ENCODE results near the gene TNFRSF6B. TPM values are rescaled to one million over a fixed set of nuclear protein-coding genes. Genes with fewer than 3 reads are reported as not detected.
"Not testable (repeated sequence)": the region's sequence is repeated elsewhere in the genome, so short reads cannot be mapped to it uniquely, and the experiment has no call there.

Gene TNFRSF6B
- total RNA-seq, 1 donor from 2014 or later = 5.2 TPM

DNA sequence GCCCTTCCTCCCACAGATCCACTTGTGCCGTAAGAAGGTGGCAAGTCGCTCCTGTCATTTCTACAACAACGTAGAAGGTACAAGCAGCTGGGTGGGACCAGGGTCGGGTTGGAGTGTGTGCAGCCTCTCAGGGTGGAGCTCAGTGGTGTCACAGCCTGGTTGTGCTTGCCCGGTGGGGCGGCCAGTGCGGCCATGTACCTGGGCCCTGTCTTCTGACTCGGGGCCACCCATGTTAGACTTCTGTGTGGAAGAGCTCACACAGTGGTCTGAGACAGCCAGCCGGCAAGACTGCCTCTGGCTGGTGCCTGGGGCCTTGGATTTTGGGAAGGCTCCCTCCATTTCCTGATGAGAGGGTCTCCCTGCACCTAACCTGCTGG lies 33.7 kb upstream of the TNFRSF6B start:
- DNase-seq (ENCODE audit: low read depth) = no peak

DNA sequence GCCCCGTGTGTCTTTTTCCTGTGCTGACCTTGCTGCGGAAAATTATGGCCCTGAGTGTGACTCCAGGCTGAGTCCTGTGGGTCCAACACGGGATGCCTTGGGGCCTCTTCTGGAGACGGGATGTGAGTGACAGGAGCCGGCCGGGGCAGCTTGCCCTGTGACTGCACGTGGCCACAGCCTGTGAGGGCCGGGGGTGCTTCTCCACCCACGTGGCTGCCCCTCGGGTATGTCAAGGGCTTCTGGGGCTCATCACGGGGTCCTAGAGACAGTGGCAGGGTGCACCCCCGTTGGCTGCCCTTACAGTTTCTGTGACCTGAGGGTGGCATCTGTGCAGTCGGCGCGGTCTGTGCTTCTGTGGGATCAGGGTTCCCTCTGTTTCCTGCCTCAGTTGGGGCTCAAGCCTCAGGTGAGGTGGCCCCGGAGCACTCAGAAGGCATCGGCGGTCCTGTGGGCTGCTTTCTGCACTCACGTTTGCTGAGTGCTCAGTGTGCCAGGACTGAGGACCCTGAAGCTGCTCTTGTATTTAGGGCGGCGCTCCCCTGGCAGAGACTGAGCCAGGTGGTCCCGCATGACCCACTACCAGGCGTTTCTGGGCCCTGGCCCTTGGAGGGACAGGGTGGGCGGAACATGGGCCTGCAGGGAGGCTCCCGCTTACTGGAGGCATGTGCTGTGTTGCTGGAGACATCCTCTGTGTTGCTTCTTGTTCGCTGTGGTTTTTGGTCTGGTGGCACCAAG lies 33.0 kb upstream of the TNFRSF6B start:
- no peak for DNase-seq (ENCODE audit: low read depth)

DNA sequence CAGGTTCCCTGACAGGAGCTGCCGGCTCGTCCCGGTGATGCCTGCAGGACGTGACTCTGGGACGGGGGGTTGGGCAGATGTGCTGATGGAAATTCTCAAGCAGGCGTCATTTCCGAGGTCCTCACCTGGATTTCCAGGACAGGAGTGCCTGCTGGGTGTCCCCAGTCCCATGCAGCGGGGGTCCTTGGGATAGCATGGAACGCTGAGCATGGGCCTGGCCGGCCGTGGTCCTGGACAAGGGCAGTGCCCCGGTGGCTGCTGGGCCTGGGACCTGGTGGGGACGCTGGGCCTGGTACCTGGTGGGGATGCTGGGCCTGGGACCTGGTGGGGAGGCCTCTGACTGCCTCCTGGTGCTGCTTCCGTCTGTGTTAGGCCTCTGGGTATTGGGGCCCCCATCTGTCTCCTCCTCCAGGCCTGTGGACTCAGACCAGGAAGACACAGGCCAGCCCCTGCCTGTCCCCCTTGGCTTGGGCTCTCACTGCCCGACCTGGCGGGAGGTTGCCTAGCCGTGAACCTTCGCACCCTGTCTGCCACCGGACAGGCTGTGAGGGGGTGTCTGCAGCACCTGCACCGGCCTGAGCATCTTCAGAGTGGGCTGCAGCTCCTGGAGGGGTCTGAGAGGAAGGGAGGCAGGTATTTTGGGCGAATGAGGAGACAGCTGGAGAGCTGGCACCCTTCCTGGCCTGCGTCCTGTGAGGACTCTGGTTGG lies 32.2 kb upstream of the TNFRSF6B start:
- no peak for DNase-seq (ENCODE audit: low read depth)

DNA sequence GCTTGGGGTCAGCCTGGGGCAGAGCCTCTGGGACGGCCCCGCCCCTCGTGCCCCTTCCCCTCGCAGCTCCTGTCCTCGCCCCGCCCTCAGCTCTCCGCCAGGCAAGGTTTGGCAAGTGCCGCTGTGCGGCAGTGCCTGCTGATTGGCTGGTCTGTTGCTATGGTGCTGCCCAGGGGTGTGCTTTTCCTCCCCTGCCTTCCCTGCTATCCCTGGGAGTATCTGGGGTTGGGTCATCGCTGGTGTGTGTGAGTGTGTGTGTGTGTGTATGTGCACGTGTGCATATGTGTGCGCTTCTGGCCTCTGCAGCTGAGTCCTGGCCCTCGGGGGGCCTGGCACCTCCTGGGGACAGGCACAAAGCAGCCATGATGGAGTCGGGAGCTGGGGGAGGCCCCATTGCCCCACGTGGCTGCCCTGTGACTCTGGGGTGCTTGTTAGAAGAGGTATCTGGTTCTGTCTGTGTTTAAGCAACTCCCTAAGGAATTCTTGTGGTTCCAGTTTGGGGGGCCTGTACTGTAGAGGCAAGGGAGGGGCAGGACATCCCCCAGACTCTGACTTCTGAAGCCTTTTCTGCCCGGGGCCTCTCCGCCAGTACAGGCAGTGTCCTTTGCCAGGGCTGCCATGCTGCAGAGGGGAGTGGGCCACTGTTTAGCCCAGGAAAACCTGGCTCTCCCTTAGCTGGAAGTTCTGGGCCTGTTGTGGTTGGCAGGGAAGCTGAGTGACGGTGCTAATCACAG lies 31.4 kb upstream of the TNFRSF6B start:
- DNase-seq (ENCODE audit: low read depth) = no peak

DNA sequence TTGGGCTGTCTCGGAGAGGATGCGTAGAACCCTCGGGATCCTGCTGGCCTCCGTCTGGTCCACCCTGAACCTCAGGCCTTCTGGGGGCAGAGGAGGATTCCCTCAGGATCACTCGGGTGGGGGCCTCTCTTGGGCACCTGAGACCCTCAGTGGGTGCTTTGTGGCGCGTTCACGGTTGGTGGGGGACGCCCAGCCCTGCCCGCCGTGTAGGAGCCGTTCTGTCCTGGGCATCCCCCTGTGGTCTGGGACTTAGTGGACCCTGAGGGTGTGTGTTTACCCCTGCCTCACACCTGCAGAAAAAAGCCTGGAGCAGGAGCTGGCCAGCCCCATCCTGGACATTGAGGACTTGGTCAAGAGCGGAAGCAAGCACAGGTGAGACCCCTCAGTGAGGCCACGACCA lies 30.7 kb upstream of the TNFRSF6B start:
- no peak for DNase-seq (ENCODE audit: low read depth)

DNA sequence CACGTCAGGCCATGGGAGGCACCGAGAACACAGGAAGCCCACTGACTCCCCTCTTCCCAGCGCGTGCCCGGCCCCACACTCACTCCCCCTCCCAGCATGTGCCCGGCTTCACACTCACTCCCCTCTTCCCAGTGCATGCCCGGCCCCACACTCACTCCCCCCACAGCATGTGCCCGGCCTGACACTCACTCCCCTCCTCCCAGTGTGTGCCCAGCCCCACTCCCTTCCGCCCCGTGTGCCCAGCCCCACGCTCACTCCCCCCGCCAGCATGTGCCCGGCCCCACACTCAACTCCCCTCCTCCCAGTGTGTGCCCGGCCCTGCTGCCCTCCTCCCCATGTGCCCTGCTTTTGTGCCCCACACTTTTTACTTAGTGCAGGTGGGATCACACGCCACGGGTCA lies 28.6 kb upstream of the TNFRSF6B start:
- no peak for DNase-seq (ENCODE audit: low read depth)

DNA sequence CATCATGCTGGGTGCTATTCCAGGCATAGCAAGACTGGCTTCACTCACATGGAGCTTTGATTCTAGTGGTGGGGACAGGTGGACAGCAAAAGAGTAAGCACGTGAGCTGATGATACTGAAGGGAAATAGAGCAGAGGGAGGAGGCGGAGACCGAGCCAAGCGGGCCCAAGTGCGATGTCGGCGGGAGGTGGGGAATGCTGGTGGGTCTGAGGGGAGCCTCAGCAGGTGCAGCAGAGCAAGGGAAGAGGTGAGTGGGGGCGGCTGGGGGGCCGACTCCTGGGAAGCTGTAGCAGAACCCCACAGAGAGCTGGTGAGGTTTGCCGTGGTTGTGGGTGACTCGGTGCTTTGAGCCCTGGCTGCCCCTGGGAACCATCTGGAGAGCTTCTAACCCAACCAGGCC lies 28.1 kb upstream of the TNFRSF6B start:
- no peak for DNase-seq (ENCODE audit: low read depth)

DNA sequence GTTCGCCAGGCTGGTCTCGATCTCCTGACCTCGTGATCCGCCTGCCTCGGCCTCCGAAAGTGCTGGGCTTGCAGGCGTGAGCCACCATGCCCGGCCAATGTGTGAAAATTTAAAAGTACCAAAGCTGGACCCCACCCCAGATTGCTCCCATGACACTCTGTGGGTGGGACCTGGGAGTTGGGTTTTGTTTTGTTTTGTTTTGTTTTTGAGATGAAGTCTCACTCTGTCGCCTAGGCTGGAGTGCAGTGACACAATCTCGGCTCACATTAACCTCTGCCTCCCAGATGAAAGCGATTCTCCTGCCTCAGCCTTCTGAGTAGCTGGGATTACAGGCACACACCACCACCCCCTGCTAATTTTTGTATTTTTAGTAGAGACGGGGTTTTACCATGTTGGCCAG lies 24.8 kb upstream of the TNFRSF6B start:
- not testable (repeated sequence) for DNase-seq (ENCODE audit: low read depth)

DNA sequence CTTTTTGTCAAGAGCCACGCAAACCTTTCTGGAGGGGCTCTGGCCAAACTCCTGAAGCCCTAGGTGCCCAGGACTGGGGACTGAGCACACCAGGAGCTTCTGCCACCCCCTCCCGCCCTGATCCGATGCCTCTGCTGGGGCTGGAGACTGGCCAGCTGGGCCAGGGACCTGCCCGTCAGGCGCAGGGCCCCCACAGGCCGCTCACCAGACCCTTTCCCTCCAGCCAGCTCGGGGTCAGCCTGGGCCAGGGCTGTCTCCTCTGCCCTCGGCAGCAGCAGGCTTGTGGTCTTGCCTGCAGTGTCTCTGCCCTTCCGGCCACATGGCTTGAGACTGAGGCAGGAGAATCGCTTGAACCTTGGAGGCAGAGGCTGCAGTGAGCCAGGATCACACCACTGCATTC lies 23.8 kb upstream of the TNFRSF6B start:
- no peak for DNase-seq (ENCODE audit: low read depth)

DNA sequence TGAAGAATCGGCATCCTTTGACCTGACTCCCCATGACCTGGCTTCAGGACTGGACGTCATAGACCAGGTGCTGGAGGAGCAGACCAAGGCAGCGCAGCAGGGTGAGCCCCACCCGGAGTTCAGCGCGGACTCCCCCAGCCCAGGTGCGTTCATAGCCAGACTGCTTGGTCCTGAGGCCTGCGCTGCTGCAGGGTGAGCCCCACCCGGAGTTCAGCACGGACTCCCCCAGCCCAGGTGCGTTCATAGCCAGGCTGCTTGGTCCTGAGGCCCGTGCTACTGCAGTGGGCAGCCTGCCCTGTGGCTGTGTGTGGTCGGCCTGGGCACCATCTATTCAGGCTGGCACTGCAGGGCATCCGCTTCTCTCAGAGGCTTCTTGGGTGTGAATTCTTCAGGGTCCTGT lies 22.5 kb upstream of the TNFRSF6B start:
- DNase-seq (ENCODE audit: low read depth) = no peak

DNA sequence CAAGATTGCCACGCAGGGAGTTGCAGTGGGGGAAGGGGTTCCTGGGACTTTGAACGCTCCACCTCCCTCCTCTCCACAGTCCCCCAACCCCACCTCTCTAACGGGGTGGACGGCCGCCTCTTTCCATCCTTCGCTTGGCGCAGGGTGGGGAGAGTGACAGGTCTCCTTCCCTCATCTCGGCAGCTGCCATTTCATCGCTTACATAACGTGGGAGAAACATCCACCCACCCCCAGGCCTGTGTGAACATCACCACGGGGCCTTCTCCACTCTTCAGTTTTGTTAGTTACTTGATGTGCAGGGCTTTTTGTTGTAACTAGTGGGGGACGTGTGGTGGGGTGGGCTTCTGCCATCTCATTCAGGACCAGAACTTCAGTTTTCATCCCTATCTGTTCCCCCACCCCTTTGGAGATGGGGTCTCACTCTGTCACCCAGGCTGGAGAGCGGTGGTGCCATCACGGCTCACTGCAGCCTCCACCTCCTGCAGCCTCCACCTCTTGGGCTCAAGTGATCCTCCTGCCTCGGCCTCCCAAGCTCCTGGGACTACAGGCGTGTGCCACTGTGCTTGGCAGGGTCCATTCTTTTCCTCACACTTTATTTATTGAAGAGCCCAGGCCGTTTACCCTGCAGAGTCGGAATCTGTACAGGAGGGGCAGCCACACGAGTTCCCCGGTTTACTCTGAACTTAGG lies 20.6 kb upstream of the TNFRSF6B start:
- no peak for DNase-seq (ENCODE audit: low read depth)

DNA sequence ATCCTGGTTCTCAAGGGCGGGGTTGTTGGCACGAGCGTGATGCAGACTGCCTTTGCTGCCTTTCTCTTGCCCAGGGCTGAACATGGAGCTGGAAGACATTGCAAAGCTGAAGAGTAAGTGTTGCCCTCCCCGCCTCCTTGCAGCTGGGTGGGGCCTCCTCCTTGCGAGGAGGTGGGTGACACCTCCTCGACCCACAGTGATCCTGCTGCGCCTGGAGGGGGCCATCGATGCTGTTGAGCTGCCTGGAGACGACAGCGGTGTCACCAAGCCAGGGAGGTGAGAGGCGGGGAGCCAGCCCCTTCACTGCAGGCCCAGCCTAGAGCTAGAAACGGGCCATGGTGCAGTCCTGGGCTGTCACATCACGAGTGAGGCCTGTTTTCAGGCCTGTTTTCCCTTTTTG lies 18.4 kb upstream of the TNFRSF6B start:
- DNase-seq (ENCODE audit: low read depth) = no peak

DNA sequence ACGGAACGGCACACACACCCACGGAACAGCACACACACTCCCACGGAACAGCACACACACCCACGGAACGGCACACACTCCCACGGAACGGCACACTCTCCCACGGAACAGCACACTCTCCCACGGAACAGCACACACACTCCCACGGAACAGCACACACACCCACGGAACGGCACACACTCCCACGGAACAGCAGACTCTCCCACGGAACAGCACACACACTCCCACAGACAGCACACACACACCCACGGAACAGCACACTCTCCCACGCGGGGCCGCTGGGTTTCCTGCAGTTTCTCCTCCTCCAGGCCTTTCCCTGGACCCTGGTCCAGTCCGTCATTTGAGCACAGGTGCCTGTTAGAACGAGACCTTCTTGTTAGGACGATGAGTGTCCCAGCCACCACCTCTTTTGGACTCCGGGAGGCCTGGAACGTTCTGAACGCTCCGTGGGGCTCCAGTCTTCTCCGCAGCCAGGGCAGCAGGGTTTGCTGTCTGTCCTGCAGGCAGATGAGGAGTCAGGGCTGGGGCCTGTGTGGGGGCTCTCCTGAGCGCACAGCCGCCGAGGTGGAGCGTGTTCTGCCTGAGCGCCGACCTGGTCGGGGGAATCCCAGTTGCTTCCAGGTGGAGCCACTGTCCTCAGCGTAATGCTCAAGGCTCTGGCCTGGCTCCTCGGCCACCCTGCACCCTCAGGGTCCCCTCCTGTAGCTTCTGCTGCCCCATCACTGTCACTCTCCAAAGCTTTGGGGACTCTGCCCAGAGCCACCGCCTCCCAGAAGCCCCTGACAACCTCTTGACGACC lies 17.6 kb upstream of the TNFRSF6B start:
- DNase-seq (ENCODE audit: low read depth) = no peak

DNA sequence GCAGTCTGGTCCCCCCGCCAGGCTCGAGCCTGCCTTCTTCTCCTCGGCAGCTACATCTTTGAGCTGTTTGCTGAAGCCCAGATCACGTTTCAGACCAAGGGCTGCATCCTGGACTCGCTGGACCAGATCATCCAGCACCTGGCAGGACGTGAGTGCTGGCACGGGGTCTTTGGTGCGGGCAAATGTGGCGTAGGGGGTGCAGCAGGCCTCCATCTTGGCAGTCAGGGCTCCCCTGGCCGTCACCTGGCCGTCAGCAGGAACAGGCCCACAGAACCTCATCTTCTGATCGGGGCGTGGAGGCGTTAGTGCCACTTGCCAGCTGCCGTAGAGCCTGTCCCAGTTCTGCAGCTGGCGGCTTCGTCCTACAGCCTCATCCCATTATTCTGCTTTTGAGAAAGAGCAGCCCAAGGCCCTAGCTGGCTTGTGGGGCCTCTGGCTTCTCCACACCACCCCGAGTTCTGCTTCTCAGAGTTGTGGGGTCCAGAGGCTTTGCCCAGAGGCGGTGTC lies 16.6 kb upstream of the TNFRSF6B start:
- DNase-seq (ENCODE audit: low read depth) = no peak

DNA sequence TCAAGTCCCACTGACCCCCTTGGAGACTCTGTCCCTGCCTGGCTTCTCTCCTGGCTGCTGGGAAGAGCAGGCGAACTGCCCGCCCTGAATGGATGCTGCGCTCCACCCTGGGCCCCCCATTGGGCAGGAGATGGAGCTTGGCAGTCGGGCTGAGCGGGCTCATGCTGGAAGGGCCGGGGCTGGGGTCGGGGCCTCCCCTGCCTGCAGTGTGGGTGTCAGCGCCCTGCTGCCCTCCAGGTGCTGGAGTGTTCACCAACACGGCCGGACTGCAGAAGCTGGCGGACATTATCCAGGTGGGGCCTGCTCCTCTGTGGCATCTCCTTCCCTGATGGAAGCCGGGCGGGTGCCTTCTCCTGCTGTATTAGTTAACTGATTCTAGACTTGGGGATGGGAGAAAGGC lies 16.0 kb upstream of the TNFRSF6B start:
- no peak for DNase-seq (ENCODE audit: low read depth)

DNA sequence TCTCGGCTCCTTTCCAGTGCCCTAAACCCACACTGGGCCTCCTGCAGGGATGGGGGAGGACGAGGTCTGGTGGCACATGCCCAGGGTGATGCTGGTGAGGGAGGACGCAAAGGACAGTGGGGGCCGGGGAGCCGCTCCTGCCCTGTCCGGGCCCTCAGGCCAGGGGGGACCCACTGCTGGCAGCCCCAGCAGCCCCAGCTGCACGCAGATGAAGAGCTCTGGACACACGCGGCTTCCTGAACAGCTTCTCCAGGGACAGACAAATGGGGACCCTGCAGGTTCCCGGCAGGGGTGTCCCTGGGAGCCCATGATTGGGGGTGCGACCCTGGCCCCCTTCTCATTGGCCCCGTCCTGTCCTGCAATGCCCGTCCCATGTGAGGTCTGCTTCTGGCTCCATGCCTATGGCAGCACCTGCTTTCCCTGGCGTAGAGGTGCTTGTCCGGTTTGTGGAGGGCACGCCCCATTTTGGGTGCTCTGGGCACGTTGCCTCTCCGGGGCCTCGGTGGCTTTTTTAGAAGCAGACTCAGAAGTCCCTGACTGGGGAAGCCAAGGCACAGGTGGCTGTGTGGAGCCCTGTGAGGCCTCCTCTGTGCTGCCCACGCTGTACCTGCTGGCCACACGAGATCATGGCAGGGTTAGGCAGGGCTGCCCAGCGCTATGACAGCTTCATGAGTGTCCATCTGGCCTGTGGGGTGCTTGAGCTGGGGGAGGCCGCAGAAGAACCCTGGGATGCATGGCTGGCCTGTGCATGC lies 15.4 kb upstream of the TNFRSF6B start:
- no peak for DNase-seq (ENCODE audit: low read depth)

DNA sequence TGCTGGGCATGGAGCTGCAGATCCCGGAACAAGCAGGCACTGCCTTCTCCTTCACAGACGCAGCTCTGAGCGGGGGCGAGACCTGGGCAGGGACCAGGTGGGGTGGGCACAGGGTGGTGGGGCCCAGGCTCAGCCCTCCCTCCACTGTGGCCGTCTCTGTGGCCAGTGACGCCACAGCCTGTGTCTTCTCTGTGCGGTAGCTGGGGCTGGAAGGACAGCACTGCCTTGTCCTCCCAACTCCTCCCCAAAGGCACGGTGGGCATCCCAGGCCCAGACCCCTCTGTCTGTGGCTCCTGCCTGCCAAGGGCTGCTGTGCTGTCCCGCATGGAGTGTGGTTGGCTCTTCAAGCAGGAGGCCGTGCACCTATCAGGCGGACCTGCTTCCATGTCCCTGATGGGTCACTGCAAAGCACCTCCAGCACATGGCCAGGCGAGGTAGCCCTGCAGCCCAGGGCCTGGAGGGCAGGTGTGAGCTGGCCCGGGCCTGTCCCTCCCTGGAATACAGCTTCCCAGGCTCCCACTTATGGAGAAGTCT lies 14.8 kb upstream of the TNFRSF6B start:
- DNase-seq (ENCODE audit: low read depth) = no peak

DNA sequence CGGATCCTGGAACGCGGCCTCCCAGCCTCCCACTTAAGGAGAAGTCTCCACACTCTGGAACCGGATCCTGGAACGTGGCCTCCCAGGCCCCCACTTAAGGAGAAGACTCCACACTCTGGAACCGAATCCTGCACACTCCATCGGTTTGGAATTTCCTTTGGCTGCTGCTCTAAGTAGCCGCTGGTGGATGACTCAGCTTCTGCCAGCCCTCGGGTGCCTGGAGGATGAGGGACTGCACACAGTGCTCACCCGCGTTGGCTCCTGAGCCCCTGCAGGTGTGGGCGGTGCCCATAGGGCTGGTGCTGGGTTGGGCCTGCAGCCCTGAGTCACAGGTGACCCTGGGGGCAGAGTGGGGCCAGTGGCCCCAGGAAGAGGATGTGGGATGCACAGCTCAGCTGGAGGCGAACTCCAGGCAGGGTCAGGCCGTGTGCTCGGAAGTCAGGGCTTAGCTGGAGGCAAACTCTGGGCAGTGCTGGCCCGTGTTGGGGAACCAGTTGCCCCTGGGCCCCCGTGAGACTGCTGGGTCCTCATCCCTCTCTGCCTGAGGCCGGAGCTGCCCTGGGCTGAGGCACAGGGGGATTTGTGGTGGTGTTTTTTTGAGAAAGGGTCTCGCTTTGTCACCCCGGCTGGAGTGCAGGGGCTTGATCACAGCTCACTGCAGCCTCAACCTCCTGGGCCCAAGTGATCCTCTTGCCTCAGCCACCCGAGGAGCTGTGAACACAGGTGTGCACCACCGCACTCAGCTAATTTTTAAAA lies 13.9 kb upstream of the TNFRSF6B start:
- peak; percentile 93 for DNase-seq (ENCODE audit: low read depth)

Measured in myocyte (in vitro differentiated cells).